GM12864 (cell line): Measurements from ENCODE around the gene COBL.
A peak's percentile ranks its signal among the peaks of the same experiment; 100 is the strongest.
"Not testable (repeated sequence)": the region's sequence is repeated elsewhere in the genome, so short reads cannot be mapped to it uniquely, and the experiment has no call there.

ENCODE experiments used
- DNase-seq: peaks from one replicate; pipeline ENCODE4 v3.0.0-alpha.2; 2011; ENCODE audit warnings: low read depth
- H3K4me3 ChIP-seq: 2 replicates; pipeline ENCODE4 v1.5.1; 2011; ENCODE audit warnings: mild to moderate bottlenecking, low read depth, low read length, control low read depth
- TF ChIP-seq, protein P1 (sequence below): IDR thresholded peaks from 2 replicates; pipeline ENCODE4 v1.5.1; 2011; ENCODE audit warnings: low read depth, mild to moderate bottlenecking, moderate library complexity, low read length, control low read depth, inconsistent platforms; ENCODE audit errors: missing control alignments

COBL gene

DNA sequence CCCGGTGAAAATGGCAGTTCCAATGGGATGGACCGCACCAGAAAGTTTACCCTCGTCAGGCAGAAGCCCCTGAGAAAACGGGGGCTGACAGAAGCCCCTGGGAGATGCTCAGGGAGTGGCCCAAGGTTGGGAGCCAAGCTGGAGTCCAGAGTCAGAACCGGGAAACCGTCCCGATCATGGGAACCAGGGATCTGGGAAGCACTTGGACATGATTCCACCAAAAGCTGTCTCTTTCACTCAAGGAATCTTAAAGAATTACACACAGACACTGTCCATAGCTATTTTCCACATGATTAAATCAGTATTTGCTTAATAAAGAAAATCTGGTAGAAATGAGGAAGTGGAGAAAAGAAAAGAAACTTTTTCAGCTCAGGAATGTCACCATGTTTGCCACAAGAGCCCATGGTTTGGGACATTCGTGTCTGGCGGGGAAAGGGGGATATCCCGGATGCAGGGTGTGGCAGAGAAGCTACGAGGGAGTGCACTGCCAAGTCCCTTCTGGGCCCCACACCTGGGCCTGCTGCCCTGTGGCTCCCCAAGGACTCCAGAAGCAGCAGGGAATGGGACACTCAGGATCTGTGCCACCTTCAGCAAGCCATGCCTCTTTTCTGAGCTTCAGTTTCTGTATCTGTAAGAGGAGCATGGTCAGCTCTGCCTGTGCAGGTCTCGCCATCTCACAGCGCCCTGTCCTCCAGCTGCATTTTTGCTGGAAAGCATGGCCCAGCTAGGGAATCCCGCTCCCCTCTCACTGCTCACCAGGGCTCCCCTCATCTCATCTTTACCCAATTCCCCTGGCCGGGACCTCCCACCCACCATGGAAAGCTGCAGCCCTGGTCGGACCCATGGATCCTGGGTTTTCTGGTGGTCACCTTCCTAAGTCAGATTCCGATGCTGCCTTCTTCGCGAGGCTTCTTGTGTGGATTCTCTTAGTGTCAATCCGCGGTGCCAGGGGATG, 308.8 kb downstream of the COBL start:
- no peak overlapping the region for H3K4me3 ChIP-seq
- no peak for DNase-seq
- TF ChIP-seq, protein P1, sequence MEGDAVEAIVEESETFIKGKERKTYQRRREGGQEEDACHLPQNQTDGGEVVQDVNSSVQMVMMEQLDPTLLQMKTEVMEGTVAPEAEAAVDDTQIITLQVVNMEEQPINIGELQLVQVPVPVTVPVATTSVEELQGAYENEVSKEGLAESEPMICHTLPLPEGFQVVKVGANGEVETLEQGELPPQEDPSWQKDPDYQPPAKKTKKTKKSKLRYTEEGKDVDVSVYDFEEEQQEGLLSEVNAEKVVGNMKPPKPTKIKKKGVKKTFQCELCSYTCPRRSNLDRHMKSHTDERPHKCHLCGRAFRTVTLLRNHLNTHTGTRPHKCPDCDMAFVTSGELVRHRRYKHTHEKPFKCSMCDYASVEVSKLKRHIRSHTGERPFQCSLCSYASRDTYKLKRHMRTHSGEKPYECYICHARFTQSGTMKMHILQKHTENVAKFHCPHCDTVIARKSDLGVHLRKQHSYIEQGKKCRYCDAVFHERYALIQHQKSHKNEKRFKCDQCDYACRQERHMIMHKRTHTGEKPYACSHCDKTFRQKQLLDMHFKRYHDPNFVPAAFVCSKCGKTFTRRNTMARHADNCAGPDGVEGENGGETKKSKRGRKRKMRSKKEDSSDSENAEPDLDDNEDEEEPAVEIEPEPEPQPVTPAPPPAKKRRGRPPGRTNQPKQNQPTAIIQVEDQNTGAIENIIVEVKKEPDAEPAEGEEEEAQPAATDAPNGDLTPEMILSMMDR = no peak

DNA sequence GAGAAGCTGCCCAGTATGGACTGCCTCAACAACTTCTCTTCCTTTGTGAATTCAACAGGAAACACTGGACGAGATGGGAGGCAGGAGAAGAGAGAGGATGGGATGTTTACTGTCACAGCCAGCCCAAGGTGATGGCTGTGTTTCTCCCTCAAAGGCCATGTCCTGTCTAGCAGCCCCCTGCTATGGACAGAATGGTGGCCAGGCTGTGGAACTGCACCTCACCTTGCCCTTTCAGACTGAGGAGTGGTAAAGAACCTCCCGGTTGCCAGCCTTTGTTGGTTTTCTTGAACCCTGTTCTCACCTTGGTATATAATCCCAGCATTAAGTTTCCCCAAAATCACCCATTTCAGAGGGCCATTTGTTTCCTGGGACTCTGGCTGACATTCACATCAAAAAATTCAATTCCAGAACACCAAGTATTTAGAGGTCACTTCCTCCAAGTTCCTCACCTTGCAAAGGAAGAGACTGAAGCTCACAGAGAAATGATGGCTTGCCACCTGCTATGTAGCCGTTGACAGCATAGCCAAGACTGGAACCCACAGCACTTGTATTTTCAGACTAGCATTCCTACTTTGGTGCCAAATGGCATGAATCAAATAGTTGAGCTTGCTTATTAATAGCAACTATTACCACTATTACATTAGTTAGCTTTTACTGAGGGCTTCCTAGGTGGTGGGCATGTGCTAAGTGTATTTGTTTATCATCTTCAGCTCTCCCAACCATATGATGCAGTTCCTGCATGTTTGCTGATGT, 309.9 kb downstream of the COBL start:
- H3K4me3 ChIP-seq = no peak overlapping the region
- DNase-seq = no peak
- TF ChIP-seq, protein P1 = no peak

DNA sequence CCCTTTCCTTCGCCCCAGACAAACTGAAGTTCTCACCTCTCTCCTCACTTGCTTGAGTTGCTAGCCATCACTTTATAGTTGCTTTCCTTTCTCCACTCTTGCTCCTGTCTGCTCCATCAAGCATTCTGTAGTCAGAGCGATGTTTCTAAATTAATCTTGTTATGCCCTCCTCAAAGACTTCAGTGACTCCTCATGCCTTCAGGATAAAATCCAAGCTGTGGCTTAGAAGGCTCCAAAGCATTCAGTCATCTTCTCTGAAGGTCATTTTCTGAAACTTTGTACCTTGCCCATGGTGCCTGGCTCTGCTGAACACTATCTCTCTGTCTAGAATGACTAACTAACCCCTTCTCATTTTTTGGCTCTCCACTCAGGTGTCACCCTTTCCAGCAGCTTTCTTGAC, 311.5 kb downstream of the COBL start:
- TF ChIP-seq, protein P1 = no peak
- H3K4me3 ChIP-seq = no peak overlapping the region
- no peak for DNase-seq

DNA sequence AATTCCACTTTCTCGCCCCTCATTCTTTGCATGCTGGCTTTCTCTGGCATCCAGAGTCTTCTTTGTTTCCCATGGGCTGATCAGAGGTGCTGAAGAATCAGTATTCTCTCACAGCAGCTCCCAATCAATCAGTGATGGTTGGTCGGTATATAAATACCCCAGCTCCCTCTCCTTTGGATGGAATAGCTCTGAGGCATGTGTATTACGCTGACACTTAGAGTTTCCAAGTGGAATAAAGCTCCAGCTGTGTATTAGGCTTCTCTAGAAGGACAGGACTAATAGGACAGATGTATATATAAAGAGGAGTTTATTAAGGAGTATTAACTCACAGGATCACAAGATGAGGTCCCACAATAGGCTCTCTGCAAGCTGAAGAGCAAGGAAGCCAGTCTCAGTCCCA, 315.7 kb downstream of the COBL start:
- H3K4me3 ChIP-seq = no peak overlapping the region
- no peak for DNase-seq
- TF ChIP-seq, protein P1 = peak; percentile 5

DNA sequence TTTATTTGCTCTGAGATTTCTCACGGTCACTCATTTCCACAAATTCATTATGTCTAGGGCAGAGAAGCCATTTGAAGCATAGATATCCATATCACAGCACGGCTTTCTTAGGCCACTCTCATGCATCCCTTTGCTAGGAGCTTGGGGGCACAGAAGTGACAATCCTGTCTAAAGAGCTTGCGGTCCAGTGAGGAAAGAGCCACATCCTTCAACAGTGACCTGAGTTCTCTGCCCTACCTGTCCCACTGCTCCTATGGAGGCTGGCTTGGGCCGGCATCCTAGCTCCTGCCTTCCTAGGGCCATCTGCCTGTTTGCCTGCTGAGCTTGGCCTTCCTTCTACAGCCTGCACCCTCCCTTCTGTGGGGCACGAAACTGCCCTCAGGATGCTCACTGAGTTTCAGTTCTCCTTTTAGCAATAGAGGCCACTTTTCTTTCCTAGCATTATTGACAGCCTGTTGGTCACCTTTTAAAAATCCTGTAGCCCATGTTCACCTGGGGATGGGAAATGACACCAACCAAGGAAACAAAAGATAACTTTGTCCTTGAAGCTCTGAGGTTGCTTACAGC, 321.8 kb downstream of the COBL start:
- no peak for DNase-seq
- TF ChIP-seq, protein P1 = no peak
- H3K4me3 ChIP-seq = no peak overlapping the region

DNA sequence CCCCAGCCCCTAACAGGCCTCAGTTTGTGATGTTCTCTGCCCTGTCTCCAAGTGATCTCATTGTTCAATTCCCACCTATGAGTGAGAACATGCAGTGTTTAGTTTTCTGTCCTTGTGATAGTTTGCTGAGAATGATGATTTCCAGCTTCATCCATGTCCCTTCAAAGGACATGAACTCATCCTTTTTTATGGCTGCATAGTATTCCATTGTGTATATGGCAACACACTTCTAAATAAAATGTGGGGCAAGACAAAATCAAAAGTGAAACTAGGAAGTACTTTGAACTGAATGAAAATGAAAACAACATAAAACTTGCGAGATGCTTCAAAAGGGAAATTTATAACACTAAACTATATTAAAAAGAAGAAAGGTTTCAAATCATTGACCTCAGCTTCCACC, 326.4 kb downstream of the COBL start:
- not testable (repeated sequence) for DNase-seq

DNA sequence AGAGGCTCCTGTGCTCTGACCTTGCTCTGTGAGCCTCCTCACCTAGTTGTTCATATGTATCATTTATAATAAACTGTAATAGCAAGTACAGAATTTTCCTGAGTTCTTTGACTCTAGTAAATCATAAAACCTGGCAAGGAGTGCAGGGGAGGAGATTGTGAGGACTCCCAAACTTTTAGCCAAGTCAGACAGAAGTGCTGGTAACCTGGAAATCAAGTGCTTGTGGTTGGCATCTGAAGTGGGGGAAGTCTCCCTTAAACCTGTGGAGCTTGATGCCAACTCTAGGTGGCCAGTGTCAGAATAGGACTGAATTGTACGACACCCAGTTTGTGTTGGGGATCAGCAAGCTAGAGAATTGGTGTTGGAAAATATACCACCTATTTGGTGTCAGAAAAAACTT, 327.6 kb downstream of the COBL start:
- H3K4me3 ChIP-seq = no peak overlapping the region
- TF ChIP-seq, protein P1 = no peak
- DNase-seq = no peak

More for the DNA sequence above, 326.4 kb downstream of the COBL start:
- not testable (repeated sequence) for H3K4me3 ChIP-seq
